ENCODE measurements around the gene PDE4B.

The PDE4B gene

DNA sequence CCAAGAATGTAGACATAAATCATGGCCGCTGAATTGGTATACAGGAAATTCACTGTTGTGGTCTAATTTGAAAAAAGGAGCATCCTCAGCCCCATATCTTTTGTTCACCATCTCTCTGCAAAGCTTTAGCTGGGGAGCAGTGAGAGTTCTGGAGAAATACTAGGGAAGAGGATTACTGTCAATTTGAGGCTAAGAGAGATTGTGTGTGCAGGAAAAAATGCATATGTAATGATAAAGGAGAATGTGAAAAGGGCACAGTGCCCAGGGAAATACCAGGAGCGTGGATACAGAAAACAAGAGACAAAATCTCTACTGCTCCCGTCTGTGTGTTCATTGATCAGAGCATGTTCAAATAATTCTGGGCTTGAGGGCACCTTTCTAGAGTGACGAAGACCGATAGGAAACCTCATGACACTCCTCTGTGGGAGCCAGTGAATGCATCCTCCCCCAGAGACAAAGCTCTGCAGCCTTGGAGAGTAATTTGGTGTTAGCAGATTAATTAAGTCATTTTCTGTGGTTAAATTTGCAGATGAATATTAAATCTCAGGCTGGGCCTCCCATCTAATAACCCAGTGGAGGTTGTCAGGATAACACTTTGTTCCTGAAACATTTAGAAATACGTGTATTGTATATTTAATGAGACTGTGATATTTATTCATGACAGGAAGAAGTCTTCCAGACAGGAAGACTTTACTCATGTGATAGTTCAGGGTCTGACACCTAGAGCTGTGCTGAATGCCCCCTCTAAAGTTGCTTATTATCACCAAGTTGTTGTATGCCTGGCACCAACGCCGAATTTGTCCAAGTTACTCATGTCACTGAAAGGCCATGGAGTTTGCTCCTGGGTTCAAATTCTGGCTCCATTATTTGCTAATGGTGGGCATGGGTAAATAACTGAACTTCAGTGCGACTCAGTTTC is 453.9 kb downstream of the PDE4B start:
- no peak for DNase-seq

DNA sequence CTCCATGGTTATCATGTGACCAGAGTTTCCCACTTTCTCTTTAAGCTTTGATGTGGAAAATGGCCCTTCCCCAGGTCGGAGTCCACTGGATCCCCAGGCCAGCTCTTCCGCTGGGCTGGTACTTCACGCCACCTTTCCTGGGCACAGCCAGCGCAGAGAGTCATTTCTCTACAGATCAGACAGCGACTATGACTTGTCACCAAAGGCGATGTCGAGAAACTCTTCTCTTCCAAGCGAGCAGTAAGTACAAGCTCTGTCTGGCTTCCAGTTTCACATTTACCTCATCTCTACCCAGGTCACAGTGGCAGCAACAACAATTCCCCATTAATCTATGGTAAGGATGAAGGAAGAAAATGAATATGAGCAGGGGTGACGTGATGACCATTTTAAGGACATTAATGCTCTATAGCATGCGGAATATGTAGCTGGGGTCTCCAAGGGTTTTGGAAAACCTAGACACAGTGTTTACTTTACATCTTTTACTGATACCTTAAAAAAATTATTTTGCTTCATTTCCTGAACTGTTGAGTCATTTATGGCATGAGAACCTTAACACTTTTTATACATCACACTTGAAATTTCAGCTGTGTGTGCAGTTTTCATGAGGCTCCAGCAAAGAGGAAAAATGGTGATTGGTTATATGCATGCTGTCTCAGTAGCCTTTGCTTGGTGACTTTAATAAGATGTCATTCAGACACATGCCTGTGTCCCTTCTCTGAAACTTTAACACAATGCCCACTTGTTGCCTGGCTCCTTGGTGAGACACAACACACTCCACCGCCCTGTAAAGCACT is 454.9 kb downstream of the PDE4B start:
- no peak for DNase-seq

DNA sequence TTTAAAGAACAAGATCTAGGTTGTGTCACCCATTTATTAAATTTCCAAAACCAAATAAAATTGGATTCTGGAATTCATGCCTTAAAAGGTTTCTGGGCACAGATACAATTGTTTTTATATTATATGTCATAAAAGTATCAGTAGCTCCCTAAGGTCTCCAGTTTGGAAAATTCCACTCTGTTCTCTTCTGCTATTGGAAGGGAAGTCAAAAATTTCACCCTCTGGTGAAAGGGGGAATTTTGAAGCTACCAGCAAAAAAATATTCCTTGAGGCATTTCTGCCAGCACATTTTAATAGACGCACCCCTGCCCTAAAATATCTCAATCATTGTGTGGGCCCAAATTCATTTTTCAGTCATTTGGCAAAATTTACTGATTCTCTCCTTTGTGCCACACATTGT is 455.6 kb downstream of the PDE4B start:
- no peak for DNase-seq

GRCh38 chr1:66248746-66249145 is 456.1 kb downstream of the PDE4B start:
- DNase-seq = no peak

DNA sequence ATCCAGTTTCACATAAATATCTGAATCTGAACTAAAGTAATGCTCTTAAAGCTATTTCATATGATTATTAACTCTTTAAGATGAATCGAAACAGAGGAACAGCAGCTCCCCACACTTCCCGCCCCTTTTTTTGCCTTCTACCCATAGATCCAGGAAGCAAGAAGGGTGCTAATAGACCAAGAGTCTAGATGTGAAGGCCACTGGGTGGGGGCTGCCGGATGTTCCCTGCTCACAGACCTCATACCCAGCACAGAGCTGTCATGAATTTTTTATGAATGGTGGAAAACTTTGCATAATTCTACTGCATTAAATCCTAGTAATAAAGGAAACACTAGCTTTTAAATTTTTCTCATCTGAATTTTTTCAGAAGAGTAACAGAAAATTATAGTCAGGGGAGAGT is 457.4 kb downstream of the PDE4B start:
- DNase-seq = no peak

DNA sequence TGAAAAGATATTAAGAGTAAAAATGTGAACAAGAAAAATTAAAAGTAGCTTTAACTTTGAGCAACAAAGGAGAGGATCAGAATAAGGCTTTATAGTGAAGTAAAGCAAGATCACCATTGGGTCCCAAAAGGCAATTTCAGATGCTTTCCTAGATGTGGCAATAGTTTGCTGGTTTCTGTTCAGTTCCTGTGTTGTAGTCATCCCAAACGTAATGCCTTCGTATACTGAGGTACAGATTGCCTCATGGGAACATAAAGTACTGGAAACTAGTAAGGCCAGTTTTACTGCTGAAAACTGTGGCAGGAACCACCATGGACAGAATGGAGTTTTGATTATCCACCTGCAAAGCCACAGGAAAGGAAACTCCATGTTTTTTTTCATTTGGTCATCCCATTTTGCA is 457.8 kb downstream of the PDE4B start:
- DNase-seq = no peak

DNA sequence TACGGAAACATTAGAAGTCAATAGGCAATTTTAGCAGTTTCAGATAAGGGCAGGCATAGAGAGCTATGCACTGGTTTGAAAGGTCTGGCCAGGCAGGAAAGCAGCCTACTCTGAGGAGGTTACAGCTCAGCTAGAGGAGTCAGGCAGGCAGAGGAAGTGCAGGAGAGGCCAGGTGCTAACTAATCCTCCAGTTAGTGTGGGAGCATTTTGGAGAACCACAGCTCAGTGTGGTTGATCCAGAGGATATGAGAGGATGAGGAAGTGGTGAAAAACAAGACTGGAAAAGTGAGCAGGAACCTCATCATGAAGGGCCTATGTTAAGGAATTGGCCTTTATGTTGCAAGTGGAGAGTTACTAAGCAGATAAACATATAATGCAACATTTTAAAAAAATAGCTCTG is 458.9 kb downstream of the PDE4B start:
- no peak for DNase-seq

DNA sequence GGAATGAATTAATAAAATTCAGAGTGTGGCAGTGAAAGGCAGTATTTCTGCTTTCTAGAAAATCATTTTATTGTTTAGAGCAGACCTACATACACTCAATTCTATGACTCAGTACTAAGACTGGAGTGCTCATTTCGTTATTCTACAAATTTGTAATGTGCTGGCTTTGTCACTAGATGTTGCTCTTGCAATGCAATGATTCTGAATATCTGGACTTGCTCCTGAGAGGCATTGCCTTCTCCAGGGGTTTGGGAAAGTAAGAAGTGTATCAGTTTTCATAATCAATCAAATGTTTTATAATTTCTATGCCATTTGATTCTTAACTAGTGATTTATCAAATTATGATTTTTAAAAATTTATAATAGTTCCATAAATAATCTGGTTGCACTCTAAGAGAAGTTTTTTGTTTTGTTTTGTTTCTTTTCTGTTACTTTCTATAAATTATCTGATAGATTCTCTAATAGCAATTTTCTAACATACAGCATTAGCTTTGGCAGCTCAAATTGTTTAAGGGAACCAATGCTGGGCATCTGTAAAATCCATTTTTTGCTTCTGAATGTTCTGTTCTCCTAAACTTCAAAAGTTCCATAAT is 460.7 kb downstream of the PDE4B start:
- DNase-seq = no peak

GRCh38 chr1:66254785-66255184 is 462.1 kb downstream of the PDE4B start:
- DNase-seq = no peak

- no peak for DNase-seq
Measured at GRCh38 chr1:66256629-66257572, 464.2 kb downstream of the PDE4B start.

- no peak for DNase-seq
Measured at GRCh38 chr1:66258404-66259105, 465.9 kb downstream of the PDE4B start.

DNA sequence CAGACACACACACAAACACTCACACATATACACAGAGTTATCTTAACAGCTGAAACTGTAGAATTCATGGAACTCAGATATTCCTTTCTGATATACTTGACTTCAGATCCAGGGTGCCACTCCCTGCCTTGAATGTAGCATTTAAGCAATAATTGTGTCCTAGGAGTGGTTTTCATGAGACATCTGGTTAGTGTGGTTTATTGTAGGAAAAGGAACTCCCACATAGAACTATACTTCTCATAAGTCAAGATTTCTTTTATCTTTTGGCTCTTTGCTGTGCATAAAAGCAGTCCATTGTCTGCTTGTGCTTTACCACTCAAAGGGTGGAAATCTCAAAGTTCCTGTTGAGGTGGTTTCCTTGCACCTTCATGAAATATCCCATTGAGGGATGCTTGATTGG is 468.7 kb downstream of the PDE4B start:
- DNase-seq = no peak

DNA sequence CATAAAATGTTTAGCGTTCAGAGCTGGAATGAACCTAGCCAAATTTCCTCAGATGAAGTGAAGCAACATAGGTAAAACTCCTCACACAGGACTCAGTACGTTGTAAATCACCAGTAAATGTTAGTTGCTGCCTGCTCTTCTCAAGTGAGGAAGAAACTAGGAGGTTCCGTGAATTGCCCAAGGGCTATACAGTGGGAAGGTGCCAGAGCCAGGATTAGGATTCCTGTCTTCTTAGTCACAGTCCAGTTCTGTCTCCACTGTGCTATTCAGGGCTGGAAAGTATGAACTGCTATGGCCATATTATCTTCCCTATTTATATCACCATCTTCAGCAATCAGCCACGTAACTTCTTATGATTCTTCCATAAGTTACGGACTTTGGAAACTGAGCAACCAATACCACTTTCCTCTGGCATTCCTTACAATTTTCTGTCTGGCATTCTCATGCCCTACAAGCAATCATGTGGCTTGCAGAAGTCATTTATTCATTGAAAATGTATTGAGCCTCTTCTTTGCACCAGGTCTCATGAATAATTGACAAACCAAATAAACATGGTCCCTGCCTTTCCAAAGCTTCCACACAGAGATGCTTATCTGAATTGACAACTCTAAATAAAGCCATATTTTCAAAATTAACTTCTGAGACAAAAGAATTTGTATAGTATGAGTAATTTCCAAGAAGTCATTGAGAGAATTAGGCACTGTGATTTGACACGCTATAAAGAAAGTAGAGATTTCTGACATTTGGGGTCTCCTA is 469.7 kb downstream of the PDE4B start:
- DNase-seq = no peak

GRCh38 chr1:66265268-66265667 is 472.6 kb downstream of the PDE4B start:
- no peak for DNase-seq

DNA sequence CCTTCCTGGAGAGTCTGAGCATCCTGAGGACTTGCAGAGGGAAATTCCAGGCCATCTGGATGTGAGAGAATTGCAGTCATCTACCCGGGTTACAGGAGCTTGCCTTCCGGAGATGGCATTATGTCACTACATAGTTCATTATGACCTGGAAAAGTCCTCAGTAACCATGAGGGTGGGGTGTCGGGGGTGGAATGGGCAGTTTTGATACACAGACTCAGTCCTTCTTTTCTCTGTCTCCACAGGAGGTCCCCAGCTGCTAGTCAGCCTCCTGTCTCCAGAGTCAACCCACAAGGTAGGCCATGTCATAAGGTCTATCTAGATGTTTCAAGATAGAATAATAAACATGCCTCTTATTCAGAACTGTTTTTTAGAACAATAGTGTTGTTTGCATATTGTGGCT is 473.1 kb downstream of the PDE4B start:
- DNase-seq = no peak

GRCh38 chr1:66266350-66266749 is 473.7 kb downstream of the PDE4B start:
- no peak for DNase-seq

DNA sequence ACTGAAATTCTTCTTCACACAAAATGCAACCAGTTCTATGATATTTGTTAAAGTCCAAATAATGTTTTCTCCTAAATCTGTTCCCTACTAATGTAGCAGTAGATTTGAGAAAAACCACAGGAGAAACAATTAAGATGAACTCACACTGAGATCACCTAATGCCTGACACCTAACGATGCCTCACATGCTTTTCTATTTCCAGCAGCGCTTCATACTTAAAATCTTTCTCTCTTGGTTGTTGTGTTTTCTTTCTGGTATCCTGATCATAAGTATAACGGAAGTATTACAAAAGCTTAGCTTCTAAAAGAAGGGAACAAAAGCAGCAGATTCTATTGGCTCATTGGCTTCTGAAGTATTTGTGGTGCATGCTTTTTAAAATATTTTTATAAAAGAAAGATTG is 474.1 kb downstream of the PDE4B start:
- DNase-seq = no peak

GRCh38 chr1:66267201-66267940 is 474.7 kb downstream of the PDE4B start:
- DNase-seq = no peak

DNA sequence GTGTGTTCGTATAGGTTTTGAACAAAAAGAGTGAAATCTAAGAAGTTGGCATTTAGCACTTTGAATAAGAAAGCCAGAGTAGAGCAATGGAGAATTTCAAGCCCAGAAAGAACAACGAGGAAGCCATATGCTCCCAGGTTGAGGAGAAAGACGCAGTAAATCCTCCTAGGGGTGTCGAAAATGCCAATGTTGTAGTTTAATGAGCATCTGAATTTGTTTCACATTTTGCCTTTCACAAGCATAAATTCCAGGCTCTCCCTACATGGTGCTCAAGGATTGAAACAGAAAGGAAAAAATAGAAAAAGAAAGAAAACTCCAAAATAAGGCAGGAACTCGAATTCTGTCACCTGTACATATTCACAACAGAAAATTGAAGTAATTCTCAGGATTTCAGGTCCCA is 476.5 kb downstream of the PDE4B start:
- DNase-seq = no peak

- no peak for DNase-seq
Measured at GRCh38 chr1:66270119-66270812, 477.6 kb downstream of the PDE4B start.

Data from activated T-cell treated with anti-CD3 and anti-CD28 coated beads, Interleukin-2, amount 50 U/mL, for 1 hour (primary cell).